ENCODE results near the gene NPEPPS. TPM values are rescaled to one million over a fixed set of nuclear protein-coding genes. Genes with fewer than 3 reads are reported as not detected.
"Not testable (repeated sequence)": the region's sequence is repeated elsewhere in the genome, so short reads cannot be mapped to it uniquely, and the experiment has no call there.

NPEPPS gene
- total RNA-seq, 4 donors from 2014 or later = 119 to 237 (median 170) TPM

GRCh38 chr17:47513301-47513700, 17.6 kb upstream of the NPEPPS start:
- H3K4me3 ChIP-seq, H3K9me3 ChIP-seq, DNase-seq, H3K36me3 ChIP-seq, H3K27me3 ChIP-seq, H3K27ac ChIP-seq: not testable (repeated sequence)
- 74% methylated on average over 6 of the region's 6 CpGs; no CpG with 5 or more reads in 1 of the 2 donors for WGBS, 2 donors (ENCODE audit: low coverage in 1 of 2)
- in situ Hi-C loops (cut with MboI; ENCODE audit: low pct_ligation_motif_present in 1 of 4, low pct_unique_long_range_greater_than_20kb in 1 of 4, low sequenced_read_pairs in 3 of 4) (loop anchor here in 2 of 4 donors (25.0 kb wide), 1 partner anchor 99 kb away; no protein-coding TSS in a partner anchor), intact Hi-C loops (cut with DNase I; ENCODE audit: low total_unique reads) (loop anchor here (5.0 kb wide), 1 partner anchor 286 kb away; no protein-coding TSS in a partner anchor)
- peaks cover 0 to 13% (median 5%) of the 10 kb centered on the region in 4 donors for H3K4me1 ChIP-seq

GRCh38 chr17:47518880-47519279, 12.0 kb upstream of the NPEPPS start:
- intact Hi-C loops (cut with DNase I; ENCODE audit: low total_unique reads); H3K27ac ChIP-seq; H3K4me1 ChIP-seq; H3K27me3 ChIP-seq; H3K4me3 ChIP-seq; H3K36me3 ChIP-seq; H3K9me3 ChIP-seq; DNase-seq: not testable (repeated sequence)
- in situ Hi-C loops (cut with MboI; ENCODE audit: low pct_ligation_motif_present in 1 of 4, low pct_unique_long_range_greater_than_20kb in 1 of 4, low sequenced_read_pairs in 3 of 4) = loop anchor here in 2 of 4 donors (25.0 kb wide), 1 partner anchor 93 kb away; no protein-coding TSS in a partner anchor

GRCh38 chr17:47519365-47519764, 11.5 kb upstream of the NPEPPS start:
- in situ Hi-C loops (cut with MboI; ENCODE audit: low pct_ligation_motif_present in 1 of 4, low pct_unique_long_range_greater_than_20kb in 1 of 4, low sequenced_read_pairs in 3 of 4) = loop anchor here in 2 of 4 donors (25.0 kb wide), 1 partner anchor 93 kb away; no protein-coding TSS in a partner anchor
- intact Hi-C loops (cut with DNase I; ENCODE audit: low total_unique reads); H3K4me1 ChIP-seq; DNase-seq; H3K4me3 ChIP-seq; H3K36me3 ChIP-seq; H3K27me3 ChIP-seq; H3K27ac ChIP-seq; H3K9me3 ChIP-seq: not testable (repeated sequence)

- H3K9me3 ChIP-seq; H3K27ac ChIP-seq; H3K27me3 ChIP-seq; H3K36me3 ChIP-seq; H3K4me1 ChIP-seq; intact Hi-C loops (cut with DNase I; ENCODE audit: low total_unique reads); H3K4me3 ChIP-seq; DNase-seq: not testable (repeated sequence)
- in situ Hi-C loops (cut with MboI; ENCODE audit: low pct_ligation_motif_present in 1 of 4, low pct_unique_long_range_greater_than_20kb in 1 of 4, low sequenced_read_pairs in 3 of 4) = loop anchor here in 2 of 4 donors (25.0 kb wide), 1 partner anchor 92 kb away; no protein-coding TSS in a partner anchor
- 66% methylated on average over 4 of the region's 4 CpGs; no CpG with 5 or more reads in 1 of the 2 donors for WGBS, 2 donors (ENCODE audit: low coverage in 1 of 2)
Observed at GRCh38 chr17:47520279-47520678, 10.6 kb upstream of the NPEPPS start.

GRCh38 chr17:47521434-47521833, 9.5 kb upstream of the NPEPPS start:
- DNase-seq; H3K9me3 ChIP-seq; H3K36me3 ChIP-seq; H3K4me3 ChIP-seq; intact Hi-C loops (cut with DNase I; ENCODE audit: low total_unique reads); H3K27ac ChIP-seq; H3K4me1 ChIP-seq; H3K27me3 ChIP-seq: not testable (repeated sequence)
- WGBS, 2 donors (ENCODE audit: low coverage in 1 of 2) = 42% methylated on average over 1 of the region's 1 CpG; no CpG with 5 or more reads in 1 of the 2 donors
- in situ Hi-C loops (cut with MboI; ENCODE audit: low pct_ligation_motif_present in 1 of 4, low pct_unique_long_range_greater_than_20kb in 1 of 4, low sequenced_read_pairs in 3 of 4) = loop anchor here in 2 of 4 donors (25.0 kb wide), 1 partner anchor 91 kb away; no protein-coding TSS in a partner anchor

- intact Hi-C loops (cut with DNase I; ENCODE audit: low total_unique reads); H3K27me3 ChIP-seq; H3K4me1 ChIP-seq; H3K36me3 ChIP-seq; H3K27ac ChIP-seq; DNase-seq; H3K9me3 ChIP-seq; H3K4me3 ChIP-seq: not testable (repeated sequence)
- in situ Hi-C loops (cut with MboI; ENCODE audit: low pct_ligation_motif_present in 1 of 4, low pct_unique_long_range_greater_than_20kb in 1 of 4, low sequenced_read_pairs in 3 of 4) = loop anchor here in 2 of 4 donors (25.0 kb wide), 1 partner anchor 90 kb away; no protein-coding TSS in a partner anchor
Observed at GRCh38 chr17:47522341-47522740, 8.6 kb upstream of the NPEPPS start.

GRCh38 chr17:47531233-47531820, 419 bp downstream of the NPEPPS start:
- H3K27me3 ChIP-seq; in situ Hi-C loops (cut with MboI; ENCODE audit: low pct_ligation_motif_present in 1 of 4, low pct_unique_long_range_greater_than_20kb in 1 of 4, low sequenced_read_pairs in 3 of 4); H3K9me3 ChIP-seq; DNase-seq; intact Hi-C loops (cut with DNase I; ENCODE audit: low total_unique reads); H3K36me3 ChIP-seq: not testable (repeated sequence)
- WGBS, 2 donors (ENCODE audit: low coverage in 1 of 2) = 0% methylated on average over 1 of the region's 61 CpGs; no CpG with 5 or more reads in 1 of the 2 donors
- Histone ChIP-seq H3K4me1 (peaks cover 0 to 19% (median 5%) of the 10 kb centered on the region in 4 donors), H3K4me3 (peak overlapping the region; percentile 72 to 93 (median 78)), H3K27ac (peak overlapping the region; percentile 94 to 98 (median 96))

GRCh38 chr17:47539085-47539484, 8.2 kb downstream of the NPEPPS start:
- DNase-seq; H3K4me3 ChIP-seq; in situ Hi-C loops (cut with MboI; ENCODE audit: low pct_ligation_motif_present in 1 of 4, low pct_unique_long_range_greater_than_20kb in 1 of 4, low sequenced_read_pairs in 3 of 4); H3K27me3 ChIP-seq; intact Hi-C loops (cut with DNase I; ENCODE audit: low total_unique reads); H3K9me3 ChIP-seq; H3K4me1 ChIP-seq; H3K36me3 ChIP-seq: not testable (repeated sequence)
- peak overlapping the region in 1 of 4 donors; percentile 32 for H3K27ac ChIP-seq
- WGBS, 2 donors (ENCODE audit: low coverage in 1 of 2) = 70 to 81% methylated on average over 3 of the region's 3 CpGs

- H3K4me1 ChIP-seq; H3K36me3 ChIP-seq; in situ Hi-C loops (cut with MboI; ENCODE audit: low pct_ligation_motif_present in 1 of 4, low pct_unique_long_range_greater_than_20kb in 1 of 4, low sequenced_read_pairs in 3 of 4); H3K27ac ChIP-seq; intact Hi-C loops (cut with DNase I; ENCODE audit: low total_unique reads); H3K4me3 ChIP-seq; H3K27me3 ChIP-seq; H3K9me3 ChIP-seq; DNase-seq: not testable (repeated sequence)
- WGBS, 2 donors (ENCODE audit: low coverage in 1 of 2) = 84 to 100% methylated on average over 1 to 2 of the region's 2 CpGs
Observed at GRCh38 chr17:47541676-47542075, 10.8 kb downstream of the NPEPPS start.

GRCh38 chr17:47544327-47544726, 13.4 kb downstream of the NPEPPS start:
- intact Hi-C loops (cut with DNase I; ENCODE audit: low total_unique reads); in situ Hi-C loops (cut with MboI; ENCODE audit: low pct_ligation_motif_present in 1 of 4, low pct_unique_long_range_greater_than_20kb in 1 of 4, low sequenced_read_pairs in 3 of 4); H3K4me3 ChIP-seq; H3K27ac ChIP-seq; H3K27me3 ChIP-seq; H3K9me3 ChIP-seq; H3K36me3 ChIP-seq; H3K4me1 ChIP-seq; DNase-seq: not testable (repeated sequence)
- 88 to 92% methylated on average over 4 to 6 of the region's 6 CpGs for WGBS, 2 donors (ENCODE audit: low coverage in 1 of 2)

GRCh38 chr17:47554733-47555132, 23.8 kb downstream of the NPEPPS start:
- H3K4me3 ChIP-seq; DNase-seq; H3K4me1 ChIP-seq; H3K27me3 ChIP-seq; H3K36me3 ChIP-seq; in situ Hi-C loops (cut with MboI; ENCODE audit: low pct_ligation_motif_present in 1 of 4, low pct_unique_long_range_greater_than_20kb in 1 of 4, low sequenced_read_pairs in 3 of 4); intact Hi-C loops (cut with DNase I; ENCODE audit: low total_unique reads); H3K27ac ChIP-seq; H3K9me3 ChIP-seq: not testable (repeated sequence)
- WGBS, 2 donors (ENCODE audit: low coverage in 1 of 2) = 80 to 84% methylated on average over 3 to 4 of the region's 4 CpGs
